Esophagus (tissue), 2 donors: Measurements from ENCODE around the gene TWSG1. TPM values are rescaled to one million over a fixed set of nuclear protein-coding genes. Genes with fewer than 3 reads are reported as not detected.

Source experiments
- H3K27ac ChIP-seq, 2 donors: one replicate each; pipeline ENCODE4 v1.5.1; 2013; ENCODE audit warnings: low read depth in 2 of 2, mild to moderate bottlenecking in 2 of 2, inconsistent platforms in 1 of 2, low read length in 1 of 2, moderate library complexity in 1 of 2
- H3K27me3 ChIP-seq, 2 donors: one replicate each; pipeline ENCODE4 v1.6.1; 2013; ENCODE audit warnings: low read length in 2 of 2, control low read depth in 1 of 2, mild to moderate bottlenecking in 1 of 2; ENCODE audit not compliant: insufficient read depth in 2 of 2, control insufficient read depth in 1 of 2
- H3K36me3 ChIP-seq, 2 donors: one replicate each; pipeline ENCODE4 v1.6.1; 2013; ENCODE audit warnings: low read length in 1 of 2; ENCODE audit not compliant: control insufficient read depth in 2 of 2, insufficient read depth in 2 of 2
- H3K4me1 ChIP-seq, 2 donors: one replicate each; pipeline ENCODE4 v1.6.1; 2013; ENCODE audit warnings: low read length in 1 of 2; ENCODE audit not compliant: control insufficient read depth in 2 of 2, insufficient read depth in 2 of 2
- H3K4me3 ChIP-seq, 2 donors: one replicate each; pipeline ENCODE4 v1.5.1; 2013; ENCODE audit warnings: low read length in 2 of 2, mild to moderate bottlenecking in 2 of 2, low read depth in 1 of 2, moderate library complexity in 1 of 2
- H3K9me3 ChIP-seq, 2 donors: one replicate each; pipeline ENCODE4 v1.6.1; 2013; ENCODE audit warnings: mild to moderate bottlenecking in 2 of 2, low read depth in 1 of 2, low read length in 1 of 2, moderate library complexity in 1 of 2; ENCODE audit not compliant: control insufficient read depth in 2 of 2, insufficient read depth in 1 of 2
- WGBS, 2 donors: extraction: QIAGEN DNeasy Blood & Tissue Kit; methylation state at CpG; one replicate each; pipeline ENCODE4 v1.1.7; 2013; 5-methylcytosine and 5-hydroxymethylcytosine counted together
- polyA plus RNA-seq, 2 donors: library from polyadenylated mRNA; stranded (reverse); fragments of 200-250 nt; gene quantifications; one replicate each; pipeline ENCODE4 v1.2.3, GENCODE V29; 2013
- donor health status: healthy with polysubstance abuse.
- donor health status: Bipolar disorder and iron deficiency.

Gene TWSG1
- polyA plus RNA-seq, 2 donors: 5.2 to 10.2 TPM

- H3K36me3 ChIP-seq: no peaks in the 10 kb centered on the region
- H3K27ac ChIP-seq: no peak overlapping the region
- H3K4me1 ChIP-seq: no peaks in the 10 kb centered on the region
- no peaks in the 10 kb centered on the region for H3K9me3 ChIP-seq
- H3K27me3 ChIP-seq: no peaks in the 10 kb centered on the region
- no peak overlapping the region for H3K4me3 ChIP-seq
These were observed 14.2 kb downstream of the TWSG1 start for GRCh38 chr18:9348766-9349165.

GRCh38 chr18:9353596-9353995 is 19.0 kb downstream of the TWSG1 start:
- Histone ChIP-seq H3K9me3 (no peaks in the 10 kb centered on the region), H3K4me1 (no peaks in the 10 kb centered on the region), H3K27me3 (no peaks in the 10 kb centered on the region), H3K4me3 (no peak overlapping the region), H3K27ac (no peak overlapping the region), H3K36me3 (no peaks in the 10 kb centered on the region)
- 88% methylated on average over 2 of the region's 2 CpGs for WGBS, 2 donors

- Histone ChIP-seq H3K9me3 (no peaks in the 10 kb centered on the region), H3K27ac (no peak overlapping the region), H3K36me3 (no peaks in the 10 kb centered on the region), H3K4me1 (no peaks in the 10 kb centered on the region), H3K4me3 (no peak overlapping the region), H3K27me3 (no peaks in the 10 kb centered on the region)
- 59 to 81% methylated on average over 1 of the region's 1 CpG for WGBS, 2 donors
These were observed 19.7 kb downstream of the TWSG1 start for GRCh38 chr18:9354256-9354655.

GRCh38 chr18:9356976-9357375 is 22.4 kb downstream of the TWSG1 start:
- H3K36me3 ChIP-seq: no peaks in the 10 kb centered on the region
- H3K27ac ChIP-seq: no peak overlapping the region
- H3K4me1 ChIP-seq: no peaks in the 10 kb centered on the region
- no peak overlapping the region for H3K4me3 ChIP-seq
- no peaks in the 10 kb centered on the region for H3K27me3 ChIP-seq
- no peaks in the 10 kb centered on the region for H3K9me3 ChIP-seq
- WGBS, 2 donors: 95% methylated on average over 2 of the region's 2 CpGs

- no peaks in the 10 kb centered on the region for H3K36me3 ChIP-seq
- no peak overlapping the region for H3K27ac ChIP-seq
- H3K4me3 ChIP-seq: no peak overlapping the region
- H3K4me1 ChIP-seq: no peaks in the 10 kb centered on the region
- H3K9me3 ChIP-seq: no peaks in the 10 kb centered on the region
- WGBS, 2 donors: 83 to 85% methylated on average over 4 of the region's 4 CpGs
- H3K27me3 ChIP-seq: no peaks in the 10 kb centered on the region
These were observed 25.2 kb downstream of the TWSG1 start for GRCh38 chr18:9359796-9360195.

- Histone ChIP-seq H3K36me3 (no peaks in the 10 kb centered on the region), H3K9me3 (no peaks in the 10 kb centered on the region), H3K4me1 (peaks cover 0 to 2% of the 10 kb centered on the region in 2 donors), H3K4me3 (no peak overlapping the region), H3K27ac (no peak overlapping the region), H3K27me3 (no peaks in the 10 kb centered on the region)
- WGBS, 2 donors: 86 to 87% methylated on average over 3 of the region's 3 CpGs
These were observed 26.6 kb downstream of the TWSG1 start for GRCh38 chr18:9361191-9361590.

GRCh38 chr18:9362869-9363268 is 28.3 kb downstream of the TWSG1 start:
- Histone ChIP-seq H3K4me3 (no peak overlapping the region), H3K27ac (no peak overlapping the region), H3K36me3 (peaks cover 0 to 2% of the 10 kb centered on the region in 2 donors), H3K27me3 (no peaks in the 10 kb centered on the region), H3K4me1 (peaks cover 0 to 2% of the 10 kb centered on the region in 2 donors), H3K9me3 (no peaks in the 10 kb centered on the region)
- 45 to 56% methylated on average over 1 of the region's 1 CpG for WGBS, 2 donors

- H3K36me3 ChIP-seq: peaks cover 0 to 2% of the 10 kb centered on the region in 2 donors
- WGBS, 2 donors: 72 to 85% methylated on average over 8 of the region's 8 CpGs
- peaks cover 0 to 2% of the 10 kb centered on the region in 2 donors for H3K4me1 ChIP-seq
- H3K4me3 ChIP-seq: no peak overlapping the region
- H3K9me3 ChIP-seq: no peaks in the 10 kb centered on the region
- no peaks in the 10 kb centered on the region for H3K27me3 ChIP-seq
- H3K27ac ChIP-seq: no peak overlapping the region
These were observed 29.7 kb downstream of the TWSG1 start for GRCh38 chr18:9364242-9364641.

GRCh38 chr18:9365406-9365805 is 30.8 kb downstream of the TWSG1 start:
- no peak overlapping the region for H3K4me3 ChIP-seq
- H3K27me3 ChIP-seq: no peaks in the 10 kb centered on the region
- H3K36me3 ChIP-seq: peaks cover 0 to 2% of the 10 kb centered on the region in 2 donors
- peaks cover 0 to 2% of the 10 kb centered on the region in 2 donors for H3K4me1 ChIP-seq
- 78 to 87% methylated on average over 7 of the region's 7 CpGs for WGBS, 2 donors
- peak overlapping the region; percentile 13 to 33 for H3K27ac ChIP-seq
- no peaks in the 10 kb centered on the region for H3K9me3 ChIP-seq

GRCh38 chr18:9366126-9366714 is 31.6 kb downstream of the TWSG1 start:
- 40 to 41% methylated on average over 6 of the region's 6 CpGs for WGBS, 2 donors
- Histone ChIP-seq H3K9me3 (no peaks in the 10 kb centered on the region), H3K27me3 (no peaks in the 10 kb centered on the region), H3K36me3 (peaks cover 0 to 2% of the 10 kb centered on the region in 2 donors), H3K4me1 (peaks cover 0 to 2% of the 10 kb centered on the region in 2 donors), H3K4me3 (no peak overlapping the region), H3K27ac (peak overlapping the region in 1 of 2 donors; percentile 10)
